GM19395 (cell line): ENCODE data around the gene MAP2K5.

Source experiments
- ATAC-seq: cut with Tn5 transposase; IDR thresholded peaks from one replicate; pipeline ENCODE4 v1.9.1; 2021; ENCODE audit warnings: mild to moderate bottlenecking, moderate library complexity; ENCODE audit not compliant: unreplicated experiment

The MAP2K5 gene

DNA sequence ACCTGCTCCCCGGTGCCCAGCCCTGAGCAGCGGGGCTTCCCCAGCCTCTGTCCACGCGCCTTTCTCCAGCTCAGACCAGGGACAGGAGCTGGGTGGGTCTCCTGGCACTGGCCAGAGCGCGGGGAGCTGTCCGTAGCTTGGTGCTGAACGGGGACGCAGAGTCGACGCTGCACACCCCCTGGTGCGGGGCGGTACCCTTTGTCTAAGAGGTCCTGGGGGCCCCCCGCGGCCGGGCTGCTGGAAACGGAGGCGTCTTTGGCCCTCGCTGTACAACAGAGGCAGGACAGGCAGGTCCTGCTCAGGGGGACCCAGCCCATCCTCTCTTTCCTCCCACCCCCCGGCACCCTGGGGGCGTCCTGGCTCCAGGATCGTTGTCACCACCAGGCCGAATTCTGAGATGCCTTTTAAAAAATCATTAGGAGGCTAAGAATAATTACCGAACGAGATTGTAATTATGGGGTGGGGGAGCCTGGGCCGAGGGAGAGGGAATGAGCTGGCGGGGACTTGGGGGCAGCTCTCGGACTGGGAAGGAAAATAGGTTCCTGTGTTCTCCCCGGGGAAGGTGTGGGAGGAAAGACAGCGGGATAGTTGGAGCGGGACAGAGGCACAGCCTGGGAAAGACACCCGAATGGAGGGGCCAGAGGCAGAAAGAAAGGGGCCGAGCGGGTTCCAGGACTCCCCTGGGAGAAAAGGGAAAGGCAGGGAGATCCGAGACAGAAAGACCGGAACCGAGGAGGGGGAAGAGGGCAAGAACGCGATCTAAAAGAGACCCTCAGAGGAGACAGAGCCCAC, 278.7 kb downstream of the MAP2K5 start:
- no peak for ATAC-seq

DNA sequence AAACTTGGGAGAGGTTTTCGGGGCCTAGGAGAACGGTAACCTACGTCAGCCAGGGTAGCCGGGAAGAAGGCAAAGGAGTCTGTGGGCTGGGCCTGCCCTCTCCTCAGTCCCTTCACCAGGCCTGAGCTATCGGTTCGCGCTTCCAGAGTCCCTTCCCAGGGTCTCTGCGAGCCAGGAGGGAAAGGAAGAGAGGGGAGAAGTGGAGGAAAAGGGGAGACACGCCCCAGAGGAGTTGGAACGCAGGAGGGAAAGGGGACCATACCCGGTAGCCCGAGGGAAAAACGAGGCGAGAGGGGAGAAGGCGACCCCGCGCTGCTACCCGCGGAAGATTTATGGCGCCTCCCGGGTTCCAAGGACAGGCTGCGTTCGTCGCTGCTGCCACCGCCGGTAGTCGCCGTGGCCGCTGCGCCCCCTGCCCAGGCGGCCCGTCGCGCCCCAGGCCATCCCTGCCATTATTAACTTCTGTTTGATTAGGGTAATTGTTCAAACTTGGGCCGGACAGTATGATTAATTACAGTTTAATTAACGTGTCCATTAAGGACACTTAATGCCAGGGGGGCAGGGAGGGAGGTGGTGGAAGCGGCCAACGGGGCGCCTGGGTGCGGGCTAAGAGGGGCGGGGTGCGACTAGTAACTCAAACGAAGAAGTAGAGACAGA, 279.4 kb downstream of the MAP2K5 start:
- no peak for ATAC-seq

DNA sequence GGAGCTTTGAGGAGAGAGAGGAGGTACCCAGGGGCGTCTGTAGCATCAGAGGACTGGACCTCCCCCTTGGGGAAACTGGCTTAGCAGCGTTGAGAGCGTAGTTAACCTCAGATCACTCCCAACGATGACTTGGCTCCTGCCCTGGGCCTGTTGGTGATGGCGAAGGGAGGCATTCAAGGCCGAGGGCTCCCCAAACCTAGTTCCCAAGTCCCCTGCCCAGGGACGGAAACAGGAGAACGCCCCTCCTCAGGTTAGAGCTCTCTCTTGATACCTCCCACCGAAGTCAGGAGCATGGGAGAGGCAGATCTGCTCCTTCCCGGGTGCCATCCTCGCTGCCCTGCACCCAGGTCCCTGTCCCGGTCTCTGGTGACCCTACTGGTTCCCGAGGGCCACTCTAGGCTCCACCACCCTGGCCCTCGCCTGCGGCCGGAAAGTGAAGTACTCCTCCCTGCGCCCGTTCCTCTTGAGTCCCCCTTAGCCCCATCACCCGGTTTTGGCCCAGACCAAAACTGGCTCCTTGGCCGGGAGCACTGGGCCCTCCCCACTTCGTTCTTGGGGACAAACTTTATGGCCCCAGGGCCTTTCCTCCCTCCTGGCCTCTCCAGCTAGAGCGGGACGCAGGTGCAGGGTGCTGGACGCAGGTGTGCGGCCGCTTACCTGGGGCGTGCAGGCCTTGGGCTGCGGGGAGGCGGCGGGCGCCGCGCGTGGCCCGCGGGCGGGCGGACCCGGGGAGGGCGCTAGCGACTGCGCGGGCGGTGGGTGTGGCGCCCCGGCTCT, 280.2 kb downstream of the MAP2K5 start:
- ATAC-seq, result no peak

DNA sequence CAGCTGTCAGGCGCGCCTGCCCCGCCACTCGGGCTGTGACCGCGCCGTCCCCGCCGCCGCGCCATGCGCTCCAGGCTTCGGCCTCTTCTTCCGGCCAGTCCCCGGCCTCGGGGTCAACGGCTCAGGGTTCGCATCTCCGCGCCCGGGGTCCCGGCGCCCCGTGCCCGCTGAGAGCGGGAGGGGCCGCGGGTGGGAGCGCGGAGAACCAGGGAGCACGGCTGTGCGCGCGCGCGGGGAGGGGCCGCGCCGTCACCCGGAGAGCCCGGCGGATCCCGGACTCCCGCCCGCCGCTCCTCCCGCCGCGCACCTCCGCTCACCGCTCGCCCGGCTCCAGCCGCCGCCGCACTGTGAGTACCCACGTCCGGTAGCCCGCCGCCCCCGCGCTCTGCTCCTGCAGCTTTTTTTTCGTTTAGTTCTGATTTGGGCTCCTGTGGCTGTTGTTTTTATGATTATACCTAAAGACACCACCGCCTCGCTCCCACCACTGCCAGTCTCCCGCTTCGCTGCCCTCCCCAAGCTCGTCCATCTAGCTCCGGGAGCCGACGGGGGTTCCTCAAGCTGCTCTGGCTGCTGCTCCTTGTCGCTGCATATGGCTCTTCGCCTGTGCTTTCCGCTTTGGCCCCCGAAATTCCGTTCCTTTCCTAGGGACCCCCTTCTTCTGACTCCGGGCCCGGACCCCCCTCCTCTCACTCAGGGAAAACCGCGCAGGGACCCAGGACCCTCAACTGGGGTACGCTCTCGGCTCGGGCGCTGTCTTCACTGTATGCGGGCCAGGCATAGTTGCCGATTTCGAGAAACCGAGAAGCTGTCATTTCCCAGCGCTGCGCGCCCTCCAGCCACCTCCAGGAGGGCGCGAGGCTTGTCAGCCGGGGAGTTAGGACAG, 281.1 kb downstream of the MAP2K5 start:
- ATAC-seq, result no peak

DNA sequence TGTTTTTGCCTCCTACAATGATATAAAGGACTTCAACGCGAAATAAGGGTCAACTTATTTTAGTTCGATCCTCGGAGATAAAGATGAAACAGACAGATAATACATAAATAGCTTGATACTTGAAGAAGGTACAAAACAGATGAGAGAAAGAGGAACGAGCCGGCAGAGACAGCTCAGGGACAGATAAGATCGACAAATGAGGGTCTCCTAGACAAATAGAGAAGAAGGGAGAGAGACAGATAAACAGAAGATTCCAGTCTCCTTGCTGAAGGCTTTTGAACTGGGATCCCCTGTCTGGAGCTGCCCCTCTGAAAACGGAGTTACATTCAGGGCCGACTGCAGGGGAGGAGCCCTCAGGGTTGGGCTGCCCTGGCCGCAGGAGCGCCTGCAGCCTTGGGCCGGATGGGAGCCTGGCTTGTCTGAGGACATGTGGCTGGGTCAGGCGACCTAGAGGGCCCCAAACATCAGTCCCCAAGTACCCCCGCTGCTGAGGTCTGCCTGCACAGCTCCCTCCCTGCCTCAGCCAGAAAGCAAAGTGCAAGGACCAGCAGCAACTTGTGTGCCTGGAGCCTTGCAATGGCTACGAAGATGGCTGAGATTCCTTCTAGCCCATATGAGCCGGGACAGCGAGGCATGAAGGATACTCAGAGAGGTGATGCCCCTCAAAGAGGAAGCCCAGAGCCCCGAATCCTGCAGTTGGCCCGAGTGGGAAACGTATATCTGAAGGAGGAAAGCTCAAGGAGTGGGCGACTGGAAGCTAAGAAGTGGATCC, 281.9 kb downstream of the MAP2K5 start:
- ATAC-seq, result no peak

DNA sequence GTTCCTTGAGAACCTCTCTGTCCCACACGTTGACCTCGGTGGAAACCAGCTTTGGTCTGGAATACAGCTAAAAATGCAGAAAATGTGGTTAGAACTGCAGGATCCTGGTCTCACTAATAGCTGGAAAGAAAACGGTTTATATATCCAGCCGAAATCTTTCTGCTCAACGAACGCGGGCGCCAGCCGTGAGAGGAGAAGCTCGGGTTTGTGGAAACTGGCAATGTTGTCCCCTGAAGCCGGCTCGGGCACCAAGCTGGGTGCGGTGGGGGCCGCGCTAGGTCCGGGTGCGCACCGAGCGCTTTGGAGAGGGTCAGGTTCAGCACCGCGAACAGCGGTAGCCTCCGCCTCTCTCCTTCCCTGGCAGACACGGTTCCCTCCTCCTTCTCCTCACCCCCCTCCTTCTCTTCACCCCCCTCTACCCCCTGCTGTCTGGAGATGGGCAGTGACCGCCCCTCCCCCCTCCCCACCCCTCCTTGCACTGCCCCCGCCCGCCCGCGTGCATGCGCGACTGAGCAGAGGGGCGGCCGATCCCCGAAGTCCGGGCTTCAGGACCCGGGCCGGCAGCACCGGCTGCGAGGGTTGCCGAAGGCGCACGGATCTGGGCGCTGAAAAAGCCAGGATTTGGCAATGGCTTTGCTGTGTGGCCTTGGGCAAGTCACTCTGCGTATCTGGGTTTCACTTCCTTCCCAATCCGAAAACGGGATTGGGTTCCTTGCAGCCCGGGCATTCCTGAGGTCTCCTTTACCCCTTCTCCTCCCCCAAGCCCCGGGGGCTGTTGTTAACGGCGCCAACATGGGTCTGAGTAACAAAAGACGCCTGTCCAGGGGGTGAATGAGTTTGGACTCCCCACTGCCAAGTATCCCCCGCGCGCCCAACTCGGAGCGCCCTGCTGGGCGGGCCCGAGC, 282.7 kb downstream of the MAP2K5 start, which contains the start of gene SKOR1:
Gene SKOR1 (plus strand): TSS at position 534 of the 905 bp plus-strand sequence. CDS start 94 bp downstream, at position 628.
- ATAC-seq, result no peak

DNA sequence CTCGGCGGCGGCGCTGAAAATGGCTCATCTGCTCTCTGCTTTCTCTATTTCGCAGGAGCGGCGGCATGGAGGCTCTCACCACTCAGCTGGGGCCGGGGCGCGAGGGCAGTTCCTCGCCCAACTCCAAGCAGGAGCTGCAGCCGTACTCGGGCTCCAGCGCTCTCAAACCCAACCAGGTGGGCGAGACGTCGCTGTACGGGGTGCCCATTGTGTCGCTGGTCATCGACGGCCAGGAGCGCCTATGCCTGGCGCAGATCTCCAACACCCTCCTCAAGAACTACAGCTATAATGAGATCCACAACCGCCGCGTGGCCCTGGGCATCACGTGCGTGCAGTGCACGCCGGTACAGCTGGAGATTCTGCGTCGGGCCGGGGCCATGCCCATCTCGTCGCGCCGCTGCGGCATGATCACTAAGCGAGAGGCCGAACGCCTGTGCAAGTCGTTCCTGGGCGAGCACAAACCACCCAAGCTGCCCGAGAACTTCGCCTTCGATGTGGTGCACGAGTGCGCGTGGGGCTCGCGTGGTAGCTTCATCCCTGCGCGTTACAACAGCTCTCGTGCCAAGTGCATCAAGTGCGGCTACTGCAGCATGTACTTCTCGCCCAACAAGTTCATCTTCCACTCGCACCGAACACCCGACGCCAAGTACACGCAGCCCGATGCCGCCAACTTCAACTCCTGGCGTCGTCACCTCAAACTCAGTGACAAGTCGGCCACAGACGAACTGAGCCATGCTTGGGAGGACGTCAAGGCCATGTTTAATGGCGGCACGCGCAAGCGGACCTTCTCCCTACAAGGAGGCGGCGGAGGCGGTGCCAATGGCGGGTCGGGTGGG, 283.6 kb downstream of the MAP2K5 start:
- ATAC-seq, result no peak

DNA sequence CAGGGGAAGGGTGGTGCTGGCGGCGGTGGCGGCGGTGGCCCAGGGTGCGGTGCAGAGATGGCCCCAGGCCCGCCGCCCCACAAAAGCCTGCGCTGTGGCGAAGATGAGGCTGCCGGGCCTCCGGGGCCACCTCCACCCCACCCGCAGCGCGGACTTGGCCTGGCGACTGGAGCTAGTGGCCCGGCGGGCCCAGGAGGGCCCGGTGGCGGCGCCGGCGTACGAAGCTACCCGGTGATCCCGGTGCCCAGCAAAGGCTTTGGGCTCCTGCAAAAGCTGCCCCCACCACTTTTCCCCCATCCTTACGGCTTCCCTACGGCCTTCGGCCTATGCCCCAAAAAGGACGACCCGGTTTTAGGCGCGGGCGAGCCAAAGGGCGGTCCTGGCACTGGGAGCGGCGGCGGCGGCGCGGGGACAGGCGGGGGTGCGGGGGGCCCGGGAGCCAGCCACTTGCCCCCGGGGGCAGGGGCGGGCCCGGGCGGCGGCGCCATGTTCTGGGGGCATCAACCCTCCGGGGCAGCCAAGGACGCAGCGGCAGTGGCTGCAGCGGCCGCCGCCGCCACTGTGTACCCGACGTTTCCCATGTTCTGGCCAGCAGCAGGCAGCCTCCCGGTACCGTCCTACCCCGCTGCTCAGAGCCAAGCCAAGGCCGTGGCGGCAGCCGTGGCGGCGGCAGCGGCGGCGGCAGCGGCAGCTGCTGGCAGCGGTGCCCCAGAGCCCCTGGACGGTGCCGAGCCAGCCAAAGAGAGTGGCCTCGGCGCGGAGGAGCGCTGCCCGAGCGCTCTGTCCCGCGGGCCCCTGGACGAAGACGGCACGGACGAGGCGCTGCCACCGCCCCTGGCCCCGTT, 284.4 kb downstream of the MAP2K5 start:
- no peak for ATAC-seq

DNA sequence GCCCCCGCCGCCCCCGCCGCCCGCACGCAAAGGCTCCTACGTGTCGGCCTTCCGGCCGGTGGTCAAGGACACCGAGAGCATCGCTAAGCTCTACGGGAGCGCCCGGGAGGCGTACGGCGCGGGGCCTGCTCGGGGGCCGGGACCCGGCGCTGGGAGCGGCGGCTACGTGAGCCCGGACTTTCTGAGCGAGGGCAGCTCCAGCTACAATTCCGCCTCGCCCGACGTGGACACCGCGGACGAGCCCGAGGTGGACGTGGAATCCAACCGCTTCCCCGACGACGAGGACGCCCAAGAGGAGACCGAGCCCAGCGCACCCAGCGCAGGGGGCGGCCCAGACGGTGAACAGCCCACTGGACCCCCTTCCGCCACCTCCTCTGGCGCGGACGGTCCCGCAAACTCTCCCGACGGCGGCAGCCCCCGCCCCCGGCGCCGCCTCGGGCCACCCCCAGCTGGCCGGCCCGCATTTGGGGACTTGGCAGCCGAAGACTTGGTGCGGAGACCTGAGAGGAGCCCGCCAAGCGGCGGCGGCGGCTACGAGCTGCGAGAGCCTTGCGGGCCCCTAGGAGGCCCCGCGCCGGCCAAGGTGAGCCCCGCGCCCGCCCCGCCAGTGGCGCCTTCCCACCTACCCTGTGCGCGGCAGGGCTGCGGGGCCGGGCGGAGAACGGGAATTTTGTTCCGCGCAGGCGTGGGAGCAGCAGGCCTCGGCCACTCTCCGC, 285.2 kb downstream of the MAP2K5 start:
- no peak for ATAC-seq

DNA sequence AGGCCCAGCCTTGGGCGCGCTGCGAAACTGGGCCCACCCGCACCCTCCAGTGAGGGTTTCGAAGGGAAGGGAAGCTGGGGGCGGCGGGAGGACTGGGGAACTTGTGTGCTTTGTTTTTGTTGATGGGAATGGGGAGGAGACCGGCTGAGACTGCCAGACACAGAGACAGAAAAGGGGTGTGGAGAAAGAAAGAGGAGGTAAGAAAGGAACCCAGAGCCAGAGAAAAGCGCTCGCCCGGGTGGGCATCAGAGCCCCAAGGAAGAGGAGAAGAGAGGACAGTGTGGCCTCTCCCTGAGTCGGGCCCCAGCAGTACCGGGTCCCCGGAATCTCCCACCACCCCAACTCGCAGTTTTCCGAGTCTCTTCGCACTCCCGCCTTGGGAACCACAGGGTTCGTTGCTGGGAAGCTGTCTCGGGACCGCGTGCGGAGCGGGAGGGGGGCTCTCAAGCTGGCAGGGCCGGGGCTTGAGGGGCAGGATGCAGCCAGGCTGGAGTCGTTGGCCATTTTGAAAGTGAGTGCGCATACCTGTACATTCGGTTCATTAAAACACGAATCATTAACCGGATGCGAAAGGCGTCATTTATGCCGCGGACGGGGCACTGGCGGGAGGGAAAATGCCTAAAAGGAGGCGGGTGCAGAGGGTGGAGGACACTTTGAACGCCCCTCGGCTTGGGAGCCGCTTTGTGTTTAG, 285.9 kb downstream of the MAP2K5 start:
- no peak for ATAC-seq

DNA sequence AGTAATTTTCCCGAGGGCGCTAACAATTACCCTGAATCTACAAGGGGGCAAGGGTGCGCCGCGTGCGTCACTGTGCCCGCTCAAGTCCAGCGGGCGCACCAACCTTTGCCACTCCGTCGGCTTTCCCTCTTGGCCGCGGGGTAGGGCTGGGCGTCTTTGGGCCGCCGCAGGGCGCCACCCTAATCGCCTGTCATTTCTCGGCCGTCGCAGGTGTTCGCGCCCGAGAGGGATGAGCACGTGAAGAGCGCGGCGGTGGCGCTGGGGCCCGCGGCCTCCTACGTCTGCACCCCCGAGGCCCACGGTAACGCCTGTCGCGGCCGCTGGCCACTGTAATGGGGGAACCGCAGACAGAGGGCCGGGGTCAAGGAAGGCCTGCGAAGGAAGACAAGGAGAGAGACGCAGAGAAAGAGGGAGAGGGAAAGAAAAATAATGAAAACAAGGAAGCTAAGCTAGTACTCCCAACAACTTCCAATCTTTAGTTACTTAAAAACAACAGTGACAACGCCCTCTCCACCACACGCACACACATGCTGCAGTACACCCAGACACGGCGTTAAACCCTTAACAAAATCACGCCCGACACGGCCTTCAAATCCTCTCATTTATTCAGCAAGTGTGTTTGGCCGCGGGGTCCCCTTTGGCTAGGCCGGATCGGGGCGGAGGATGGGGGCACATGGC, 286.6 kb downstream of the MAP2K5 start:
- ATAC-seq, result no peak

DNA sequence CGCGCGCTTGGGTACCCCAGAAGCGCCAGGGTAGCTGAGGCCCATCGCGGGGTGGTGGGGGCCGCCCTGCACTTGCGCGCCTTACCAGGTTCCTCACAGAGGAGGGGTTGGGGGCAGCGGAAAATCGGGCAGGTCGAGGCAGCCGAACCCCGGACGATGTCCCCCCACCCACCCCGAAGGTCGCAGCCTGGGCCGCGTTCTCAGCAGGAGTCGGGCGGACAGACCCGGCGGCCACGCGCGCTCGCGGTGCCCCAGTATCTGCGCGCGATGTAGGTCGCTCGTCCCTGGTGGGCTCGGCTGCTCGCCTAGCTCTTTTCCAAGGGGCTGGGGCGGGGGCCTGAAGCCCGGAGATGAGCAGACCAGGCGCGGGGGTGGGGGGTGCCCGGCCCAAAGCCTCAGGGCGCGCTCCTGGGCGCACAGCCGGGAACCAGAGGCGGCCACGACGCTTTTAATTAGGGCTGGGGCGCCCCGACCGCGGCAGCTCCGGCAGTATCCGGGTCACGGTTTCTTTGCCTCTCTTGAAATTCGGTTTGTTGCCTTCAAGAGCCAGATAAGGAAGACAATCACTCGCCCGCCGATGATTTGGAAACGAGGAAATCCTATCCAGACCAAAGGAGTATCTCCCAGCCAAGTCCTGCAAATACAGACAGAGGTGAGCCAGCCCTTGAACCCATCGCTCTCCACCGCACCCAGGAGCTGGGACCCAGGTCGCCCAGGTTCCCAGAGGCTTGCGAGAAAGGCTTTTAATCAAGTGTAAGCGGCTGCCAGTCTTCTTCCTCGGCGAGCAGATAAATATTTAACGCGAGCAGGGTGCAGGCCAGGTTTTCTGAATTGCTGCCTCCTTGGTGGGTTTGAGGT, 287.4 kb downstream of the MAP2K5 start:
- no peak for ATAC-seq

DNA sequence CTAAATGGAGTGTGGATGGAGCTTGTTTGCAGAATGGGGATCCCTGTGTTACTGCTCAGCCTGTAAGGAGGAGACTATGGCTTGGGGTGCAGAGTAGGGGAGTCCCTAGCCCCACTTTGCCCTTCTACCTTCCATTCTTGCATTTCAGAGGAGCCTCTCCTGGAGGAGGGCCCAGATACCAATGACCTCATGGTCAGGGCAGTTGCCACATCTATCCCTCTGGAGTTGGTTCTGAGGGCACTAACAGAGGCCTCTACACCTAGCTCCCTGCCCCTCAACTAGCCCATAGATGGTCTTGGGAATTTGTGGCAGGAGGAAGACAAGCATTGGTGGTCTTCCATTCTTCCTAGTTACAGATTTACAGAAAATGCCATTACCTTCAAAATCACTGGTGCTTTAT, 288.9 kb downstream of the MAP2K5 start:
- ATAC-seq, result no peak

DNA sequence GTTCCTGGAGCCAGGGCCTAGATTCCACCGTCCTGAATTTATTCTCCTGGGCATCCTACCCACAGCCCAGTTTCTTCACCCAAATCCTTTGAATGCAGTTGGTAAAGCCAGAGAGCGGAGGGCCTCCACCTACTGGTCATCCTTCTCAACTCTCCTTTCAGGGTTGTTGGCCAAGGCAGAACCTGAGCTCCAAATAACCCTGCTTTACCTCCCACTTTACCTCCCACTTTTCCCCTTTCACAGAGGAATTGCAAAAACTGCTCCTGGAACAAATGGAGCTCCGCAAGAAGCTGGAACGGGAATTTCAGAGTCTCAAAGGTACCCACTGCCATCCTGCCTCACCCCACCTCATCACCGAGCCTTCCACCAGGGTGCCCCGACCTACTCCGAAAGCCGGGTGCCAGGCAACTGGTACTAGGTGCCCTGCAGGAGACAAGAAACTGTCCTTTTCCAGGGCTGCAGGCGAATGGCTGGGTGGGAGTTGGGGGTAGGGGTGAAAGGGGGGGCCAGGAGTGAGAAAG, 289.6 kb downstream of the MAP2K5 start:
- ATAC-seq, result no peak
